HG03558 (cell line): Measurements from ENCODE around the gene ZC3H4.

Experiments
- ATAC-seq: cut with Tn5 transposase; IDR thresholded peaks from one replicate; pipeline ENCODE4 v1.9.1; 2021; ENCODE audit warnings: moderate number of reproducible peaks; ENCODE audit not compliant: unreplicated experiment; ENCODE audit errors: extremely low read depth

Gene ZC3H4

DNA sequence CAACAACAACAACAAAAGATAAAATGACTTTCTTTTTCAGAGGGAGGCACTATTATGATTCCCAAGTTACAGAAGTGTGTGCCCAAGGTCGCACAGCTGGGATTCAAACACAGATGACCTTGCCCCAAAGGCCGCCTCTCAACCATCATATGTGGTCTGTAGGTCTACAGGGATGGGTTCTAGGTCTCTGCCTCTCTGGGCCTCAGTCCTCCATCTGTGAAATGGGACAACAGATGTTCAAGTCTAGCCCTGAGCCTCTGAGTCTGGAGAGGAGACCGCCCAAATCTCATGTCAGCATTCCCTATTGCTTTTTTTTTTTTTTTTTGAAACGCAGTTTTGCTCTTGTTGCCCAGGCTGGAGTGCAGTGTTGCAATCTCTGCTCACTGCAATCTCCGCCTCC lies 89.1 kb downstream of the ZC3H4 start:
- no peak for ATAC-seq

DNA sequence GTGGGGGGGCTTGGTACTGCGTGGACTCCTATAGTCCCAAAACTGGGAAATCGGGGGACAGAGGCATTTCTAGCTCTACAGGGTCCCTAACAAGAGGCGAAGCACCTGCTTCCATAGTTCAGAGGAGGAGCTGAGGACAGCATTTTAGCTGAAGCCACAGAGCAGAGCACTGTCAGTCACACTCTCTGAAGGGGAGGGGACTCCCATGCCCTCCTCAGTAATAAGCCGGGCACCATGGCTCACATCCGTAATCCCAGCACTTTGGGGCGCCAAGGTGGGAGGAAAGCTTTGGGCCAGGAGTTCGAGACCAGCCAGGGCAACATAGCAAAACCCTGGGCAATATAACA lies 90.2 kb downstream of the ZC3H4 start:
- no peak for ATAC-seq

DNA sequence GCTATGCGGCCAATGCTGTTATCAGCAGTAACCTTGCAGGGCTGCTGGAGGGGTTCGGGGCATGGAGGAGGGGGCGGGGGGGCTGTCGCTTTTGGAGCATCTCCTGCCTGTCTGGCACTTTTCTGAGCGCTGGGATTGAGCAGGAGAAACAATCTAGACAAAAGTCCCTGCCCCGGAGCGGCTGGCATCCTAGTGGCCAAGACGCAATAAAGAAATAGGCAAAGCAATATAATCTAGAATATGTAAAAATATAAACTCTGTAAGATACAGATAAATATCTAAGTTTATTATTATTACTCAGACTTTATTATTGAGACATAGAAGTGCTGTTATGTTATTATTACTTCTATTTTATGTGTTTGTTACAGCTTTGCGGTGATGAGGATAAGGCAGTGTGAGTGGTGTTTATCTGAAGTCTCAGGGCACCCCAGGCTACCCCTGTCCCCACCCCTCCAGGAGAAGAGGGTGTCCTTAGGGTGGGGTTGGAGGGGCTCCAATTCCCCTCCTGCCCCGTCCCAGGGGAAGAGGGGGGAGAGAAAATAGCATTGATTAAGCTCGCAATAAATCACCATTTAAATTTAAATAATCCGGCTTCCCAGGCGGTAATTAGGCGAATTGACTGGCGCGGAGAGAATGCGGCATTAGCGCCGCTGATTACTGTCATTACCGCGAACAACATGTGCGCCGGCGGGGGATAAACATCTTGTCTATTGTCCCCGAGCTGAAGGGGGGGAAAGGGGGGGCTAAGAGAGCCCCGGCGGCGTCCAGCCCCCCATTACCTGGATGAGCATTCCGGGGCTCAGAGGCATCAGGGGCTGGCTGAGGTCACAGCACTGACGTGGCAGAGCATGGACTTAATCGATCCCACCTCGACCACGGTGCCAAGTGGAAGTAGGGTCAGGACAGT lies 90.8 kb downstream of the ZC3H4 start:
- ATAC-seq = no peak

DNA sequence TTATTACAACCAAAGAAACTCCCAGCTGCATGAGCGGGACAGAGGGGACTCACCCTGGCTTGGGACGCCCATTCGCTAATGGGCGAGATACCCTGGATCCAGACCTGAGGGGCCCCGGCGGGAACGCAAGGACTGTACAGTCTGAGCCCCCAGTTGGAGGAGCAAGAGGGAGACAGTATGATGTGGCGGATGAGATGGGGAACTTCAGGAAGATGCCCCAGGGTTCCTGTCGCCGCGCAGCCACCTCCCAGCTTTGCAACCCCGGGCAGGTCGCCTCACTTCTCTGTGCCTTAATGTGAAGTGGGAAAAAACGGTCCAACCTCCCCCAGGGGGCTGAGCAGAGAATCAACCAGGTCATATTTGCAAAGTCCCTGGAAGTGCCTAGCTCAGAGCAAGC lies 91.4 kb downstream of the ZC3H4 start:
- ATAC-seq = no peak

DNA sequence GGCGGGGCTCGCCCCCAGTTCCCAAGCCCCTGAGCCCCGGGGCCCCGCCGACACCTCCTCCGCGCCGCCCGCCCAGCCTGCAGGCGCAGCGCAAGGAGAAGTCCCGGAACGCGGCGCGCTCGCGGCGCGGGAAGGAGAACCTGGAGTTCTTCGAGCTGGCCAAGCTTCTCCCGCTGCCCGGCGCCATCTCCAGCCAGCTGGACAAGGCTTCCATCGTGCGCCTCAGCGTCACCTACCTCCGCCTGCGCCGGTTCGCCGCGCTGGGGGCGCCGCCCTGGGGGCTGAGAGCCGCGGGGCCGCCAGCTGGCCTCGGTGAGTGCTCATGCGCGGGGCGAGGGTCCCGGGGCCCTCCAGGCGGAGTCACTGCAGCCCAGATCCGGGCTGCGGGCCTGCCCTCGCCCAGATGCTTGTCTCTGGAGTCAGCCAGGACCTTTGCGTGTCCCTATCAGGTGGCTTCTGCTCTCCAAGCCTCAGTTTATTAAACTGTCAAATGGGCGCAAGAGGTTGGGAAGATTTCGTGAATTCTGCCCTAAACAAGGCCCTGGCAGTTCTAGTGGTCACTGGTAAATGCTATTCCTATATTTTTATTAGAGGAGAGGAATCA lies 91.9 kb downstream of the ZC3H4 start:
- ATAC-seq = no peak

DNA sequence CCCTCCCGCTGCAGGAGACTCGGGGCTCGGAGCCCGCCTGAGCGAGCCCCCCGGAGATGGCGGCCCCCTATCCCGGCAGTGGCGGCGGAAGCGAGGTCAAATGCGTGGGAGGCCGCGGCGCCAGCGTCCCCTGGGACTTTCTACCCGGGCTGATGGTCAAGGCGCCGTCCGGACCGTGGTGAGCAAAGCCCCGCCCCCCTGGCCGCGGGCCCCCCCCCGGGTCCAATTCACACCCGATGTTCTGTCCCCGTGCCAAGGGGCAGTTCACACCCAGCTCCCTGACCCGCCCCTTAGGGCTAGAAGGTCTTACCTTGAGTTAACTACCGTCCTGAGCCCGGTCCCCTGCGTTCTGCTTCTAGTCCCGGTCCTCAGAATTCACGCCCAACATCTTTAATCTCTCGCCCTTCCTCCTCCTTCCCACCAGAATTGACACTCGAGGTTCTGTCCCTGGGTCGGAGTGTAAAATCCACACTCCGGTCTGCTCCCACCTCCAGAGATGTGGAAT lies 92.5 kb downstream of the ZC3H4 start:
- no peak for ATAC-seq

DNA sequence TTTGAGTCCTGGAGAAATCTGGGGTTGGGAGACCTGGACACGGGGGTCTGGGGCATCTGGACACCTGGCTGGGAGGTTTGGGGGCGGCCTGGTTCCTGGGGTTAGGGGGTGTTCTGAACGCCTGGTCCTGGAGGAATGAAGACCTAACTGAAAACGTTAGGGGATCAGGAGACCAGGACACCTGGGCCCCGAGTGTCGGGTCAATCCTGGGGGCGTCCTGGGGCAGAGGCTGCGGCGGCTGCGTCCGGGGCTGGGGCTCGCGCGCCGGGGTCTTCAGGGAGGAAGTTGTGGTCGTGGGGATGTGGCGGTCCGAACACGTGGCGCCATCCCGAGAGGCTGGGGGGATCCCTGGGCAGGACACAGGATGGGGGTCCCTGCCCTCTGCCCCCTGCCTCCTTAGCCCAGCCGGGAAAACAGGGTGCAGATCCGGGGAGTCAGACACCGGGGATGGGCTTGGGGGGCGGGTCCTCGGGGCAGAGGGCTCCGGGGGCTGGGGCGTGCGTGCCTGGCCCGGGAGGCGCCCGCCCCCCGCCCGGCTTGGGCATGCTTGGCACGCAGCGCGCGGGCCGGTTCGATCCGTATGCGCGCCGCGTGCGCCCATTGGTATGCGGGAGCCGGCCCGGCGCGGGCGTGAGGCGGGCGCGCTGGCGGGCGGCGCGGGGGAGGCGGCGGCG lies 93.3 kb downstream of the ZC3H4 start:
- ATAC-seq = no peak

DNA sequence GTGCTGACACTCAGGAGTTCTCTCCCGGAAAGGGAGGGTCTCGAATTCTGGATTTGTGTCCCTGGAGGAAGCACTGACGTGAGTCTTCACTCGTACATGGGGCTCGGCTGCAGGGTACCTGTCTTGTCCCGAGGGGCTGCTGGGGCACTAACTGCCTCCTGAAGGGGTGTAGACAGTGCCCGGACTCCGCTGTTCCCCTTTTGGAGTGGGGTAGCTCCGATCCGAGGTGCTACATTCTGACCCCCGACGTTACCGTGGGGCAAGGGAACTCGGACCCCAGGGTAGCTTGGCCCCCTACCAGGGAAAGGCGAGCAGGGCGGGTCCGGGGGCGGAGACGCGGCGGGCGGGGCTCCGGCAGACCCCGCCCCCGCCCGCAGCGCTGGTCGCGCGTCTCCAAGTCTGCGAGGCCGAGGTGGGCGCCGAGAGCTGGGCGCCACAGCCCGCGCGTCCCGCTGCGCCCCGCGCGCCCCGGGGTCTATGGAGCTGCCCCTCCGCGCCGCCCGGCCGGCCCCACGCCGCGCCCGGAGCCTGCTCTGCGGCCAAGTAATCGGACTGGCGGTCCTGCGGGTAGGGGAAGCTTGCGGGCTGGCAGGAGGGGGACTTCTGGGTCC lies 94.0 kb downstream of the ZC3H4 start, which contains the start of gene NPAS1:
Gene NPAS1 (plus strand): TSS at position 407 of the 611 bp plus-strand sequence. CDS start 1,211 bp downstream, outside the sequence.
- no peak for ATAC-seq

DNA sequence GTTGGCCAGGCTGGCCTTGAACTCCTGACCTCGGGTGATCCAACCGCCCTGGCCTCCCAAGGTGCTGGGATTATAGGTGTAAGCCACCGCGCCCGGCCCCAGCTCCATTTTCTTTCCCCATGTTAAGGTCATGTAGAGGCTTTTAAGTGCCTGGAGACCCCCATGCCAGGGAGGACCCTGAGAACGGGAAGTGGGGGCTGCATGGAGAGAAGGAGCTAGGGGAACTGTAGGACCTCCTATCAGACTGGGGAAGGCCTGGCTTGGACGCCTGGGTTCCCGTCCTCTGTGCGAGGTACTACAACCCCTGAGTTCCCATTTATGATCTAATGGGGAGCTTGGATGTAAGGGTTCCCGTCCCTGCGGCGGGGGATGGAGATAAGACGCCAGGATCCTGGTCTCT lies 94.7 kb downstream of the ZC3H4 start:
- ATAC-seq = no peak
